H1 (cell line): ENCODE data around the gene H2BW2. TPM values are rescaled to one million over a fixed set of nuclear protein-coding genes. Genes with fewer than 3 reads are reported as not detected.
"Not testable (repeated sequence)": the region's sequence is repeated elsewhere in the genome, so short reads cannot be mapped to it uniquely, and the experiment has no call there.

Source experiments
- CTCF ChIA-PET: fragments of 300-600 bp; sonication (Branson Sonifier 250); formaldehyde crosslinking; loops from one replicate; lab custom pipeline; 2021; ENCODE audit not compliant: partially characterized antibody; lab: Charles Lee
- POLR2A ChIA-PET: fragments of 300-600 bp; sonication (Branson Sonifier 250); formaldehyde crosslinking; loops from one replicate; lab custom pipeline; 2021; ENCODE audit warnings: inconsistent platforms; ENCODE audit not compliant: partially characterized antibody; lab: Charles Lee
- DNase-seq, 2 experiments: peaks; one replicate each; pipeline versions ENCODE4 v3.0.0 to v3.0.0-alpha.2; 2010 to 2022; ENCODE audit warnings: low spot score in 2 of 2, low read depth in 1 of 2, mixed read lengths in 1 of 2
- FAIRE-seq: peaks from 2 replicates; lab custom pipeline; 2011; peaks lifted over from hg19 to GRCh38; lab: Jason Lieb, UNC
- H2AFZ ChIP-seq: 2 replicates; pipeline ENCODE4 v1.8.1; 2012; ENCODE audit warnings: low read length, inconsistent platforms
- H2AK5ac ChIP-seq: 2 replicates; pipeline ENCODE4 v1.6.1; 2013; ENCODE audit warnings: low read depth, low read length
- H2BK120ac ChIP-seq: replicated peaks from 2 replicates; pipeline ENCODE3; 2013; ENCODE audit warnings: low read depth, low read length, inconsistent platforms
- H2BK12ac ChIP-seq: 2 replicates; pipeline ENCODE4 v1.6.1; 2013; ENCODE audit warnings: low read depth, low read length
- H2BK15ac ChIP-seq: 2 replicates; pipeline ENCODE4 v1.6.1; 2013; ENCODE audit warnings: low read length
- H2BK20ac ChIP-seq: 2 replicates; pipeline ENCODE4 v1.6.1; 2013; ENCODE audit warnings: low read length
- H2BK5ac ChIP-seq: 2 replicates; pipeline ENCODE4 v1.6.1; 2013; ENCODE audit warnings: low read depth, low read length
- H3K14ac ChIP-seq: 2 replicates; pipeline ENCODE4 v1.6.1; 2013; ENCODE audit warnings: inconsistent platforms; ENCODE audit not compliant: insufficient read length
- H3K18ac ChIP-seq: 2 replicates; pipeline ENCODE4 v1.6.1; 2013; ENCODE audit warnings: low read length; ENCODE audit errors: extremely low read depth
- H3K23ac ChIP-seq: 2 replicates; pipeline ENCODE4 v1.6.1; 2013; ENCODE audit warnings: inconsistent platforms; ENCODE audit not compliant: insufficient read length
- H3K23me2 ChIP-seq: 2 replicates; pipeline ENCODE4 v1.6.1; 2013; ENCODE audit warnings: low read depth, low read length
- H3K27ac ChIP-seq: 2 replicates; pipeline ENCODE4 v1.6.1; 2011; ENCODE audit warnings: low read depth, low read length, inconsistent platforms
- H3K27me3 ChIP-seq, 4 experiments: replicated peaks in 1 of 4; 1 replicate in 1 of 4; 2 replicates in 3 of 4; pipeline versions ENCODE4 v1.6.1 to v1.8.1; 2011 to 2013; ENCODE audit warnings: low read length in 3 of 4, mild to moderate bottlenecking in 3 of 4, inconsistent platforms in 2 of 4, mixed read lengths in 2 of 4, moderate library complexity in 1 of 4; ENCODE audit not compliant: control insufficient read depth in 3 of 4, insufficient read depth in 3 of 4; ENCODE audit errors: extremely low read depth in 1 of 4
- H3K36me3 ChIP-seq, 4 experiments: 2 replicates each; pipeline versions ENCODE4 v1.6.1 to v1.8.1; 2011 to 2013; ENCODE audit warnings: mild to moderate bottlenecking in 4 of 4, low read length in 3 of 4, moderate library complexity in 2 of 4, control low read depth in 1 of 4, inconsistent platforms in 1 of 4; ENCODE audit not compliant: insufficient read depth in 4 of 4, control insufficient read depth in 2 of 4
- H3K4ac ChIP-seq: replicated peaks from 2 replicates; pipeline ENCODE3; 2013; ENCODE audit warnings: low read length, low read depth, mixed read lengths, inconsistent platforms; ENCODE audit not compliant: insufficient read length
- H3K4me1 ChIP-seq, 4 experiments: replicated peaks in 1 of 4; 1 replicate in 1 of 4; 2 replicates in 3 of 4; pipeline versions ENCODE4 v1.6.1 to v1.8.1; 2011 to 2013; ENCODE audit warnings: low read length in 3 of 4, inconsistent platforms in 2 of 4, mixed read lengths in 1 of 4; ENCODE audit not compliant: insufficient read depth in 4 of 4, control insufficient read depth in 3 of 4
- H3K4me2 ChIP-seq, 2 experiments: 2 replicates each; pipeline versions ENCODE4 v1.6.1 to v1.8.1; 2011 to 2013; ENCODE audit warnings: low read depth in 2 of 2, low read length in 2 of 2, control low read depth in 1 of 2, inconsistent platforms in 1 of 2, mild to moderate bottlenecking in 1 of 2; ENCODE audit not compliant: insufficient read depth in 1 of 2
- H3K4me3 ChIP-seq, 4 experiments: fragments of 200-600, 300-600 bp in 1 of 4; sonication (generic), shearing (Covaris generic), sonication (Bioruptor Twin) in 1 of 4; 2 replicates each; pipeline versions ENCODE4 v1.5.1 to v1.8.1; 2011 to 2016; ENCODE audit warnings: low read length in 4 of 4, low read depth in 3 of 4, control low read depth in 2 of 4, inconsistent platforms in 2 of 4, mild to moderate bottlenecking in 2 of 4, mixed read lengths in 1 of 4, moderate library complexity in 1 of 4; ENCODE audit not compliant: insufficient read depth in 2 of 4; ENCODE audit errors: extremely low read depth in 1 of 4
- H3K56ac ChIP-seq: replicated peaks from 2 replicates; pipeline ENCODE3; 2013; ENCODE audit warnings: low read depth, mild to moderate bottlenecking, mixed read lengths, low read length, inconsistent platforms; ENCODE audit not compliant: insufficient read length
- H3K79me1 ChIP-seq: 2 replicates; pipeline ENCODE4 v1.6.1; 2013; ENCODE audit warnings: low read depth, low read length, control low read depth
- H3K79me2 ChIP-seq, 2 experiments: 2 replicates each; pipeline versions ENCODE4 v1.6.1 to v1.8.1; 2012 to 2013; ENCODE audit warnings: low read length in 2 of 2, mild to moderate bottlenecking in 2 of 2, inconsistent platforms in 1 of 2; ENCODE audit not compliant: insufficient read depth in 2 of 2, control insufficient read depth in 1 of 2
- H3K9ac ChIP-seq, 4 experiments: replicated peaks in 1 of 4; 1 replicate in 1 of 4; 2 replicates in 3 of 4; pipeline versions ENCODE4 v1.6.1 to v1.8.1; 2011 to 2013; ENCODE audit warnings: low read depth in 3 of 4, low read length in 3 of 4, control low read depth in 2 of 4, mild to moderate bottlenecking in 2 of 4, moderate library complexity in 2 of 4, inconsistent platforms in 1 of 4; ENCODE audit errors: extremely low read depth in 1 of 4
- H3K9me3 ChIP-seq, 2 experiments: 2 replicates each; pipeline versions ENCODE4 v1.6.1 to v1.8.1; 2012 to 2013; ENCODE audit warnings: mild to moderate bottlenecking in 2 of 2, moderate library complexity in 2 of 2, control low read depth in 1 of 2, inconsistent platforms in 1 of 2, low read depth in 1 of 2, low read length in 1 of 2, mixed read lengths in 1 of 2; ENCODE audit not compliant: insufficient read depth in 2 of 2
- H4K20me1 ChIP-seq, 2 experiments: replicated peaks in 1 of 2; 2 replicates each; pipeline versions ENCODE3 to v1.8.1; 2011 to 2013; ENCODE audit warnings: inconsistent platforms in 2 of 2, low read length in 2 of 2, mild to moderate bottlenecking in 1 of 2; ENCODE audit not compliant: insufficient read depth in 2 of 2, control insufficient read depth in 1 of 2
- H4K5ac ChIP-seq: 2 replicates; pipeline ENCODE4 v1.6.1; 2013; ENCODE audit warnings: low read length, low read depth, mixed read lengths, inconsistent platforms; ENCODE audit not compliant: insufficient read length
- H4K8ac ChIP-seq: 2 replicates; pipeline ENCODE4 v1.8.0; 2013; ENCODE audit warnings: mild to moderate bottlenecking, moderate library complexity, low read length, inconsistent platforms; ENCODE audit not compliant: insufficient read depth; ENCODE audit errors: extremely low read depth
- H4K91ac ChIP-seq: replicated peaks from 2 replicates; pipeline ENCODE3; 2013; ENCODE audit warnings: low read length, mixed read lengths, inconsistent platforms; ENCODE audit not compliant: insufficient read length
- CBX8 ChIP-seq: fragments of 300-800, 300-1000 bp; sonication (generic); IDR thresholded peaks from 2 replicates; pipeline ENCODE4 v1.7.1; 2016; ENCODE audit warnings: low read depth, low read length, borderline replicate concordance
- RFX5 ChIP-seq: IDR thresholded peaks from 2 replicates; pipeline ENCODE4 v1.6.1; 2011; ENCODE audit warnings: low read depth, low read length, improper control_type of control experiment, borderline replicate concordance
- WGBS, 2 experiments: shearing (Covaris generic) in 1 of 2; methylation state at CpG; one replicate each; pipeline versions ENCODE4 v1.1.6 to v1.1.7; 2013 to 2015; ENCODE audit warnings: low lambda C conversion rate in 2 of 2, mixed read lengths in 2 of 2, inconsistent platforms in 1 of 2, low coverage in 1 of 2, missing lambda C conversion rate in 1 of 2; ENCODE audit not compliant: insufficient replicate concordance in 2 of 2, insufficient coverage in 1 of 2, insufficient read length in 1 of 2; ENCODE audit errors: extremely low coverage in 1 of 2, missing lambda C conversion rate in 1 of 2; 5-methylcytosine and 5-hydroxymethylcytosine counted together
- polyA plus RNA-seq, 7 experiments: library from polyadenylated mRNA; depleted of rRNA in 3 of 7; stranded (reverse) in 5 of 7; unstranded in 2 of 7; fragments of >200 nt in 5 of 7; fragments of 200-250 nt in 2 of 7; gene quantifications; 1 replicate in 5 of 7; 2 replicates in 1 of 7; 4 replicates in 1 of 7; pipeline versions ENCODE4 v1.2.1 to v1.2.3, GENCODE V29; 2011 to 2013; ENCODE audit warnings: missing spikeins in 2 of 7, mixed read lengths in 2 of 7
- total RNA-seq: library from RNA; stranded (reverse); fragmentation: NEBNext Ultra II Directional; extraction: Animal tissue kit (Norgen Biotek cat#: 25700); gene quantifications from 2 replicates; pipeline ENCODE4 v1.2.1, GENCODE V29; 2021

Gene H2BW2
- total and polyA plus RNA-seq, 2 of the 8 experiments (the other 6 are each of a cell fraction or from before 2014, with no cell fraction given) = 0.03 TPM; not detected in 1

GRCh38 chrX:104047171-104047570, 7.4 kb downstream of the H2BW2 start (continued):
- TF ChIP-seq CBX8 = no peak
- TF ChIP-seq RFX5 = no peak
- TF ChIP-seq, all 59 proteins: peak for 0

GRCh38 chrX:104054956-104055355, 15.2 kb downstream of the H2BW2 start:
- CTCF ChIA-PET, H3K36me3 ChIP-seq, H3K56ac ChIP-seq, POLR2A ChIA-PET, H3K4me2 ChIP-seq, H4K20me1 ChIP-seq, H3K18ac ChIP-seq, H4K8ac ChIP-seq, H3K79me1 ChIP-seq, H3K23ac ChIP-seq, DNase-seq, H2BK120ac ChIP-seq, H2BK20ac ChIP-seq, H3K27me3 ChIP-seq, H3K4ac ChIP-seq, H3K9me3 ChIP-seq, H3K4me1 ChIP-seq, H3K79me2 ChIP-seq, H3K4me3 ChIP-seq, H3K27ac ChIP-seq, H2AK5ac ChIP-seq, H2BK12ac ChIP-seq, H2BK5ac ChIP-seq, H2BK15ac ChIP-seq, H3K14ac ChIP-seq, H4K91ac ChIP-seq, H2AFZ ChIP-seq, H3K23me2 ChIP-seq, H3K9ac ChIP-seq, H4K5ac ChIP-seq: not testable (repeated sequence)
- peak; percentile 28 for FAIRE-seq
- no CpG with 5 or more reads among the region's 13 CpGs for WGBS, 2 experiments
